ENCODE data around the gene TNFRSF18.

DNA sequence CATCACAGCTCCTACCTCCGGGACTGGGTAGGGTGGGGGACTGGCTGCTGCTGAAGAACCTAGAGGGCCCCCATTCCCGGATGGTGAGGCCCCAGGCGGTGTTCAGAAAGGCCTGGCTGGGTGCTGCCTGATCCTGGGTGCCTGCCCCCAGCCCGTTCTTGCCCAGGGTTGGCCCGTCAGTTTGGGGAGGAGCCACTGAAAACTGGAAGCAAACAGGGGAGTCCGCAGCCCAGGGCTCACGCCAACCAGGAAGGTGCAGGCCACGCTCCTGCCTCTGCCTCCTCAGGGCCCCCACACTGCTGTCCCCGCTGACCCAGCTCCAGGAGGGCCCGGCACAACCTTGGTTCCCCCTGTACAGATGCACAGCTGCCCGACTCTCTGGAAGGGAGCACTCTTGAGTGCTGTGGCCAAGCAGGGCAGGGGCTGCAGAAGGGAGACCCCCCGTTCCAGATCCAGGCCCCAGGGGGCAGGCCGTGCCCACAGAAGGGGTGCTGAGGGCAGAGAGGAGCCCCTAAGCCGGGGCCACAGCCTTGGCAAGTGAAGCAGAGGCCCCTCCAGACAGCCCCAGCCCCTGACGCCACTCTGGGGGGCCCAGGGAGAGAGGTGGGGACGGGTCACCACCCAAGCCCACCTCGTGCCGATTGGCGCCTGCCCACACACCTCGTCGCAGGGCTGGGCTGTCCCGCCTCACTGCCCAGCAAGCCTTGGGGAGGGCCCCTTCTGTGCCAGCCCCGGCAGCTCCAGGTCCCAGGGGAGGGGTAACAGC is 34.6 kb upstream of the TNFRSF18 start:
- TF ChIP-seq, protein P1, sequence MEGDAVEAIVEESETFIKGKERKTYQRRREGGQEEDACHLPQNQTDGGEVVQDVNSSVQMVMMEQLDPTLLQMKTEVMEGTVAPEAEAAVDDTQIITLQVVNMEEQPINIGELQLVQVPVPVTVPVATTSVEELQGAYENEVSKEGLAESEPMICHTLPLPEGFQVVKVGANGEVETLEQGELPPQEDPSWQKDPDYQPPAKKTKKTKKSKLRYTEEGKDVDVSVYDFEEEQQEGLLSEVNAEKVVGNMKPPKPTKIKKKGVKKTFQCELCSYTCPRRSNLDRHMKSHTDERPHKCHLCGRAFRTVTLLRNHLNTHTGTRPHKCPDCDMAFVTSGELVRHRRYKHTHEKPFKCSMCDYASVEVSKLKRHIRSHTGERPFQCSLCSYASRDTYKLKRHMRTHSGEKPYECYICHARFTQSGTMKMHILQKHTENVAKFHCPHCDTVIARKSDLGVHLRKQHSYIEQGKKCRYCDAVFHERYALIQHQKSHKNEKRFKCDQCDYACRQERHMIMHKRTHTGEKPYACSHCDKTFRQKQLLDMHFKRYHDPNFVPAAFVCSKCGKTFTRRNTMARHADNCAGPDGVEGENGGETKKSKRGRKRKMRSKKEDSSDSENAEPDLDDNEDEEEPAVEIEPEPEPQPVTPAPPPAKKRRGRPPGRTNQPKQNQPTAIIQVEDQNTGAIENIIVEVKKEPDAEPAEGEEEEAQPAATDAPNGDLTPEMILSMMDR (conservative IDR thresholded peaks at IDR 0.05; ENCODE audit: low read length): no peak
- TF ChIP-seq EZH2phosphoT487 (IDR thresholded peaks at IDR 0.05; ENCODE audit: borderline replicate concordance): no peak
